ENCODE results near the gene SLC35F6.
A peak's percentile ranks its signal among the peaks of the same experiment; 100 is the strongest.
"Not testable (repeated sequence)": the region's sequence is repeated elsewhere in the genome, so short reads cannot be mapped to it uniquely, and the experiment has no call there.

SLC35F6 gene

GRCh38 chr2:26757873-26758789, 6.0 kb upstream of the SLC35F6 start:
- DNase-seq = no peak

GRCh38 chr2:26758790-26759321, 5.2 kb upstream of the SLC35F6 start:
- DNase-seq = no peak

GRCh38 chr2:26759845-26760244, 4.2 kb upstream of the SLC35F6 start:
- DNase-seq = no peak

- DNase-seq = not testable (repeated sequence)
These were observed 3.1 kb upstream of the SLC35F6 start for GRCh38 chr2:26760991-26761390.

GRCh38 chr2:26763019-26763418, 1.1 kb upstream of the SLC35F6 start:
- DNase-seq = no peak

GRCh38 chr2:26764906-26765305, 822 bp downstream of the SLC35F6 start:
- DNase-seq = no peak

- no peak for DNase-seq
These were observed 1.6 kb downstream of the SLC35F6 start for GRCh38 chr2:26765475-26766200.

GRCh38 chr2:26767129-26767528, 3.0 kb downstream of the SLC35F6 start:
- no peak for DNase-seq

- DNase-seq = no peak
These were observed 3.9 kb downstream of the SLC35F6 start for GRCh38 chr2:26767894-26768487.

- DNase-seq = no peak
These were observed 4.6 kb downstream of the SLC35F6 start for GRCh38 chr2:26768759-26769088.

- DNase-seq = peak; percentile 57 to 78
These were observed 5.1 kb downstream of the SLC35F6 start for GRCh38 chr2:26769089-26769761.

GRCh38 chr2:26770986-26771586, 7.0 kb downstream of the SLC35F6 start:
- no peak for DNase-seq

- DNase-seq = peak in 1 of 2 experiments; percentile 13
These were observed 8.2 kb downstream of the SLC35F6 start for GRCh38 chr2:26772064-26773001.

GRCh38 chr2:26776195-26776800, 12.2 kb downstream of the SLC35F6 start:
- DNase-seq = no peak

GRCh38 chr2:26778098-26778497, 14.0 kb downstream of the SLC35F6 start:
- no peak for DNase-seq

GRCh38 chr2:26778507-26778906, 14.4 kb downstream of the SLC35F6 start:
- DNase-seq = no peak

- peak; percentile 42 to 48 for DNase-seq
These were observed 16.2 kb downstream of the SLC35F6 start for GRCh38 chr2:26780203-26780760.

GRCh38 chr2:26782876-26783704, 19.0 kb downstream of the SLC35F6 start:
- DNase-seq = no peak

- no peak for DNase-seq
These were observed 20.6 kb downstream of the SLC35F6 start for GRCh38 chr2:26784570-26785234.
